Stimulated activated naive CD4-positive, alpha-beta T cell treated with Interleukin-2 at 50 U/mL for 16 hours (primary cell): ENCODE data around the gene LRRN3.

Experiments
- DNase-seq: peaks from one replicate; lab custom pipeline; 2025; lab: John Stamatoyannopoulos, UW

LRRN3 gene

GRCh38 chr7:111080495-111081105 lies 10.3 kb upstream of the LRRN3 start:
- no peak for DNase-seq

GRCh38 chr7:111081546-111082267 lies 9.2 kb upstream of the LRRN3 start:
- no peak for DNase-seq

- DNase-seq = no peak
These were observed 8.6 kb upstream of the LRRN3 start for GRCh38 chr7:111082351-111082750.

GRCh38 chr7:111083413-111083812 lies 7.5 kb upstream of the LRRN3 start:
- DNase-seq = peak; percentile 29

GRCh38 chr7:111085356-111085755 lies 5.6 kb upstream of the LRRN3 start:
- DNase-seq = no peak

GRCh38 chr7:111086532-111086931 lies 4.4 kb upstream of the LRRN3 start:
- no peak for DNase-seq

GRCh38 chr7:111088328-111088727 lies 2.6 kb upstream of the LRRN3 start:
- no peak for DNase-seq

GRCh38 chr7:111089822-111090426 lies 1.0 kb upstream of the LRRN3 start:
- DNase-seq = no peak

GRCh38 chr7:111091593-111092358 lies 849 bp downstream of the LRRN3 start:
- no peak for DNase-seq

GRCh38 chr7:111092406-111093236 lies 1.7 kb downstream of the LRRN3 start:
- no peak for DNase-seq

- no peak for DNase-seq
These were observed 2.6 kb downstream of the LRRN3 start for GRCh38 chr7:111093496-111093895.

GRCh38 chr7:111094419-111094818 lies 3.5 kb downstream of the LRRN3 start:
- no peak for DNase-seq

- DNase-seq = no peak
These were observed 6.1 kb downstream of the LRRN3 start for GRCh38 chr7:111096997-111097396.

- DNase-seq = peak; percentile 51
These were observed 7.3 kb downstream of the LRRN3 start for GRCh38 chr7:111098011-111098925.

- DNase-seq = no peak
These were observed 8.0 kb downstream of the LRRN3 start for GRCh38 chr7:111098926-111099250.

- DNase-seq = no peak
These were observed 11.1 kb downstream of the LRRN3 start for GRCh38 chr7:111101856-111102646.

- DNase-seq = no peak
These were observed 12.2 kb downstream of the LRRN3 start for GRCh38 chr7:111103136-111103535.

- no peak for DNase-seq
These were observed 12.8 kb downstream of the LRRN3 start for GRCh38 chr7:111103678-111104274.

- DNase-seq = no peak
These were observed 13.8 kb downstream of the LRRN3 start for GRCh38 chr7:111104710-111105109.

GRCh38 chr7:111105269-111105668 lies 14.3 kb downstream of the LRRN3 start:
- no peak for DNase-seq
